H1 (cell line): ENCODE data around the gene FBXL16.
"Not testable (repeated sequence)": the region's sequence is repeated elsewhere in the genome, so short reads cannot be mapped to it uniquely, and the experiment has no call there.

Experiments
- ATF2 ChIP-seq: IDR thresholded peaks from 2 replicates; pipeline ENCODE4 v1.6.1; 2012; ENCODE audit warnings: low read length, inconsistent platforms
- CREB1 ChIP-seq: IDR thresholded peaks from 2 replicates; pipeline ENCODE4 v1.6.1; 2012; ENCODE audit warnings: inconsistent platforms
- CTCF ChIP-seq, 3 experiments: IDR thresholded peaks; 1 replicate in 2 of 3; 2 replicates in 1 of 3; pipeline versions ENCODE4 v1.5.1 to v1.6.1; 2011; ENCODE audit warnings: low read length in 3 of 3, mild to moderate bottlenecking in 3 of 3, inconsistent platforms in 2 of 3, low read depth in 1 of 3, moderate library complexity in 1 of 3; ENCODE audit not compliant: insufficient read depth in 1 of 3; ENCODE audit errors: control extremely low read depth in 1 of 3
- EP300 ChIP-seq, 2 experiments: IDR thresholded peaks; 1 replicate in 1 of 2; 2 replicates in 1 of 2; pipeline ENCODE4 v1.6.1; 2011 to 2012; ENCODE audit warnings: low read depth in 2 of 2, low read length in 2 of 2, mild to moderate bottlenecking in 2 of 2, borderline replicate concordance in 1 of 2, inconsistent platforms in 1 of 2, moderate library complexity in 1 of 2
- EZH2 ChIP-seq: fragments of 200-600 bp; sonication (generic); IDR thresholded peaks from 2 replicates; pipeline ENCODE4 v1.7.1; 2012; ENCODE audit warnings: low read depth, mild to moderate bottlenecking, moderate library complexity, low read length, inconsistent platforms; ENCODE audit not compliant: severe bottlenecking
- GABPA ChIP-seq: IDR thresholded peaks from 2 replicates; pipeline ENCODE4 v1.6.1; 2011; ENCODE audit warnings: mild to moderate bottlenecking, low read length, moderate library complexity, borderline replicate concordance; ENCODE audit not compliant: insufficient read depth
- HDAC6 ChIP-seq: IDR thresholded peaks from one replicate; pipeline ENCODE4 v1.7.1; 2012; ENCODE audit warnings: low read depth, mild to moderate bottlenecking, inconsistent platforms, low read length, moderate library complexity
- MAX ChIP-seq: IDR thresholded peaks from 2 replicates; pipeline ENCODE4 v1.6.1; 2012; ENCODE audit warnings: inconsistent platforms
- RBBP5 ChIP-seq: IDR thresholded peaks from 2 replicates; pipeline ENCODE4 v1.7.1; 2012; ENCODE audit warnings: low read depth, mild to moderate bottlenecking, inconsistent platforms, low read length, moderate library complexity, borderline replicate concordance
- RFX5 ChIP-seq: IDR thresholded peaks from 2 replicates; pipeline ENCODE4 v1.6.1; 2011; ENCODE audit warnings: low read depth, low read length, improper control_type of control experiment, borderline replicate concordance
- YY1 ChIP-seq: IDR thresholded peaks from 2 replicates; pipeline ENCODE4 v1.6.1; 2011; ENCODE audit warnings: low read depth, mild to moderate bottlenecking, low read length

- TF ChIP-seq GABPA; CTCF (IDR thresholded peaks at IDR 0.05; ENCODE audit: control extremely low read depth in 1 of 3, insufficient read depth in 1 of 3, low read depth in 1 of 3, low read length in 3 of 3); ATF2; EZH2; RBBP5; EP300 (IDR thresholded peaks at IDR 0.05; ENCODE audit: borderline replicate concordance in 1 of 2, low read depth in 2 of 2, low read length in 2 of 2); CREB1; MAX; YY1; HDAC6; RFX5: not testable (repeated sequence)
These were observed 14.4 kb downstream of the FBXL16 start for GRCh38 chr16:691242-691641.
